ENCODE data around the gene GJB4.
"Not testable (repeated sequence)": the region's sequence is repeated elsewhere in the genome, so short reads cannot be mapped to it uniquely, and the experiment has no call there.

GJB4 gene

GRCh38 chr1:34759503-34760357 is at the start of gene GJB4:
TSS of gene GJB4 (plus strand) at chr1:34759740. CDS start at chr1:34761255, 1,515 bp downstream.
- no peak for FAIRE-seq

- no peak for FAIRE-seq
These were observed 48.7 kb upstream of the GJB4 start for GRCh38 chr1:34710812-34711211.

GRCh38 chr1:34711485-34711884 is 48.1 kb upstream of the GJB4 start:
- no peak for FAIRE-seq

GRCh38 chr1:34712007-34712688 is 47.4 kb upstream of the GJB4 start:
- FAIRE-seq, result no peak

GRCh38 chr1:34713443-34713842 is 46.1 kb upstream of the GJB4 start:
- FAIRE-seq, result no peak

DNA sequence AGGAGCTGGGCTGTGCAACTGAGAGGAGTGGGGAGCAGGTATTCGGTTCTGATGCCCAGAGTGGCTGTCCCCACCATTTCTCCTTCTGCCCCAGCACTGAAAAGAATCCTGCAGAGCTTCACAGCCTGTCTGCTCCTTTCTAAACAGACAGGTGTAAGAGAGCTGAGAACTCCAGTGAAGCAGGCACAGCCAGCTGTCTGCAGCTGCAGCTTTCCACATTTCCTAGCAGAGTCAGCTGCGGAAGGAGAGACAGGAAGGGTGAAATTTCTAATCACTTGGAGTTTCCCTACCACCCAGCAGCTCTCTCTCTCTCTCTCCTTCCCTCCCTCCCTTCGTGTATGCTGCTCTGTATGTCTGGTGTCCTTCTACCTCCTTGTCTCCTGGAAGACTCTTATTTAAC is 45.2 kb upstream of the GJB4 start:
- no peak for FAIRE-seq

- FAIRE-seq, result no peak
These were observed 44.4 kb upstream of the GJB4 start for GRCh38 chr1:34715139-34715538.

GRCh38 chr1:34721241-34721640 is 38.3 kb upstream of the GJB4 start:
- FAIRE-seq, result no peak

DNA sequence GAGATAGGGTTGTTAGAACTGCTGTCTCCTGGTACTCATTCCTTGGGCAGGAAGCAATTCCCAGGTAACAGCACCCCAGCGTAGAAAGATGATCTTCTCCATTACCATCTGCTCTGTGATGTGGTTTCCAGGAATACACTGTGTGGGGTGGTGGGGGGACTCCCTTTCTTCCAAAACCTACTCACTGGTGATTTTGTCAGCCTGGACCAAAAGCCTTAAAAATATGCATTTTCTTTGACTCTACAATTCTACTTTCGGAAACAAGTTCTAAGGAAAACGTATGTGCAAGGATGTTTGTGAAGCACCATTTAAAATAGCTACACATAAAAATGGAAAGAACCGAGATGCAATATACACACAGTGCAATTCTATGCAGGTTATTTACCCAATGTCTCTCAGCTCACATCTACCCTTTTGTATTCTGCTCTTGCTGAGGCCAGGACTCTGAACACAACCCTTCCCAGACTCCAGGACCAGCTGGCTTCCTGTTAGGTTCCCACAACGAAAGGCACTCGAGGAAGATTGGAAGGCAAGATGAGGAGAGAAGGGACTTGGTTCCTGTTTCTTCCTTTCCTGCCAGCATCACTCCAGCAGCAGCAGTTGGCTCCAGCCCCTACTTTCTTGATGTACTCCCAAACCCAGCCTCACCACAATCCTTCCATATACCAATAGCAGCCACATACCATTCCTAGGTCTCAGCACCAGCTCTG is 37.7 kb upstream of the GJB4 start:
- FAIRE-seq, result no peak

- no peak for FAIRE-seq
These were observed 32.7 kb upstream of the GJB4 start for GRCh38 chr1:34726861-34727260.

GRCh38 chr1:34730485-34730884 is 29.1 kb upstream of the GJB4 start:
- no peak for FAIRE-seq

DNA sequence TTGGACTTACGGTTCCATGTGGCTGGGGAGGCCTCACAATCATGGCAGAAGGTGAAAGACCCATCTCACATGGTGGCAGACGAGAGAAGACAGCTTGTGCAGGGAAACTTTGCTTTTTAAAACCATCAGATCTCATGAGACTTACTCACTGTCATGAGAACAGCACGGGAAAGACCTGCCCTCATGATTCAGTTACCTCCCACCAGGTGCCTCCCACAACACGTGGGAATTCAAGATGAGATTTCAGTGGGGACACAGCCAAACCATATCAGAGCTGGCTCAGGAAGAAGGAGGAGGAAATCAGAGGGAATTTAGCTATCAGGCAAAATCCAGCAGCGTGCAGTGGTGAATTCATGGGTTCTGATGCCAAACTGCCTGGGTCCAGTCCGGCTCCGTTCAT is 26.7 kb upstream of the GJB4 start:
- FAIRE-seq, result not testable (repeated sequence)

DNA sequence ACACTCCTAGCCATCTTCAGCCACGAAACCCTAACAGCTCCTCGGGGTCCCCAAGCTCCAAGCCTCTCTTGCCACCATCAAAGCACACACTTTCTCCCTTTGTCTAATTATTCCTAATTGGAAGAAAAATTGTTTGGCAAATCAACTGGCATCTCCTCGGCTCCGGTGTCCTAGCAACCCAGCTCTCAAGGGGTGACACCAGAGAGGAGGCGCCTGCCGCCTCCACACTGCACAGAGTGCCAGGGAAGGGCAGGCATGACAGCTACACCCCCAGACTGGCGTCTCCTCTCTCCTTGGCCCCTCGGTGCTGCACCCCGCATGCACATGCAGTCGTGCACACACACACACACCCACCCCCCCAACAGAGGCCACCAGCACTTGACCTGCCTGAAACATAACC is 22.8 kb upstream of the GJB4 start:
- no peak for FAIRE-seq

DNA sequence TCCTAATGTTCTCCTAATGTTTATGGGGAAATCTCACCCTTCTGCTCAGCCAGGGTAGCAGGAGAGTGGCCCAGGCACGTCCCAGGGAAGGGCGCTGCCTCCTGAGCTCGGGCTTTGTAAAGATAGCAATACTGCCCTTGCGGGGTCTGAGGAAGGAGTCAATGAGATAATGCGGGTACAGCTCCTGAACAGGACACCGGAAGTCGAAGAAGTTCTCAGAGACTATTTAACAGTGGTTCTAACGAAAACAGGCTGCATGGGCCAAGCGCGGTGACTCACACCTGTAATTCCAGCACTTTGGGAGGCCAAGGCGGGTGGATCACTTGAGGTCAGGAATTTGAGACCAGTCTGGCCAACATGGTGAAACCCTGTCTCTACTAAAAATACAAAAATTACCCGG is 22.3 kb upstream of the GJB4 start:
- FAIRE-seq, result not testable (repeated sequence)

DNA sequence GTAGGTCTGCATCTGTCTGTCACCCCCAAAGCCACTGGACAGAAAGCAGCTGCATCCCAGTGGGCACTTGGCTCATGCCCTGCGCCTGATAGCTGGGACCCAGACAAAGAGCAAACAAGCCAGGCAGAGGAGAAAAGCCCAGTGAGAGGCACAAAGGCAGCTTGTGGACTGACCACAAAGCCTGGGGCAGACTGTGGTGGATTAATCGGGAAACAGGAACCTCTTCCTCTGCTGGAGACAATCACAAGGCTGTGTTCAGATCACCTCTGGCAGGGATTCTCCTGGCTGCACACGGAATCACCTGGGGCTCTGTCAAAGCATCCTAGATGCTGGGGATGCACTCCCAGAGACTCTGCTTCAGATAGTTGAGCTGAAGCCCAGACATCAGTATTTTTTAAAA is 19.9 kb upstream of the GJB4 start:
- FAIRE-seq, result no peak

DNA sequence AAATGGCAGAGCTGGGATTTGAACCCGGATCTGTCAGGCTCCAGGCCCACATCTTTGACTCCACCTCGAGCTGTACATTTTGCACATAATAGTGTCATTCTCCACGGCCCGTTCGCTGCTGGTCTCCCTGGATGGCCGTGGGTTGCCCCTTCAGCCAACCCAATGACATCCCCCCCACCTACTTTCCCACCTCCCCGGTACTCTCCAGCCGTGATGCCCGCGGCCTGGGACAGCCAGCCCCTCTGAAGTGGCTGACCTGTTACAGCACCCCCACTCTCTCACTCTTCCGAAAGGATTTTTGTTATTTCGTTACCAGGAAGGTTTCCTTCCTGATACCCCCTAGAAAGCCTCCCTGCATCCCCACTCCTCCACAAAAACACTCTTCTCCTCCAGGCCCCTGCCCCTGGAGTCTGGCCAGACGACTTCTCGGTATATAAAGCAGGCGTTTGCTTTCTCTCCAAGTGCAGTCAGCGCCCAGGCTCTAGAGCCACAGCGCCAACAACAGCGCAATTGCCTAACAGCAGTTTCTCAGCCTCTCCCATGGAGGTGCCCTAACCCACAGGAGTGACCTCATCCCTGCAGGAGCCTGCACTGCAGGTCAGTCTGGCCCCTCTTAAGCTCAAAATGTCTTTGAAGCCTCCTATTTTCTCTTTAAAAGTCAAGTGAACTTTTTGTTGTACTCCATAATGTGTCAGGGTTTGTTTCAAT is 19.2 kb upstream of the GJB4 start:
- no peak for FAIRE-seq

DNA sequence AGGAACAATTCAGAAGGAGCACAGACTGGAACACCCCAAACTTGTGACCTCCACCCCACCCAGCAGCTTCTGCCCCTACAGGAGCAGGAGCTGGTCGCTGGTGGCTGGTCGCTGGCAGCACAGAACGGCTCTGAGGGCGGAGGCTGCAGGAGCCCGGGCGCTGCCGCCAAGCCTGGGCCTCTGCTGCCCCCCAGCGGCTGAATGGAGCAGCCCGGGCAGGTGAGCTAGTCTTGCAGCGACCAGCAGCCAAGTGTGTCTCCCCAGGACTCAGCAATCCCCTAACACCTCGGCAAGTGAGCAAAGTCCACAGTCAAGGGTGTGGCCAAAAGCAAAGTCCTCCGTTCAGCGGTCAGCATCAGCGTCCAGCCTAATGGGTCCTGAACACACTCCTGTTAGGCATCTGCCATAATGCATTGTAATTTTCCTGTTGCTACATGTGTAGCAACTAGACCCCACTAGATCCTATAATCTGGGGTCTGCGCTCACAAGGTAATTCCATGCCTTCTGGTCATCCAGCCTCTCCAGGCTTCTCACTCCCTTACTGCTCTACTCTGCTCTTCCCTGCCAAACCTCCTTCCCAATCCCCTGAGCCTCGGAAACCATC is 16.8 kb upstream of the GJB4 start:
- no peak for FAIRE-seq

DNA sequence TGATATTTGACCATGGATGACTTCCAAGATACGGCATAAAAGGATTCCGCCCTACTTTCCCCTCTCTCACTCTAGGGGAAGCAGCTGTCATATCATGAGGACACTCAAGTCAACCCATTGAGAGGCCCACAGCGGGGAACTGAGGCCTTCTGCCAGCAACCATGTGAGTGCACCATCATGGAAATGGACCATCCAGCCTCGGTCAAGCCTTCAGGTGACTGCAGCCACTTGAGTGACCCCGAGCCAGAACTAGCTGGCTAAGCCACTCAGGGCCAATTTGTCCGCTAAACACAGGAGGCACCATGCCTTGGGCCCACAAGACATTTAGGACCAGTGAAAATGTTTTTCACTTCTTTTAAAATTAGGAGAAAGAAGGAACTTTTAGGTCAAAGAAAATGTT is 15.8 kb upstream of the GJB4 start:
- FAIRE-seq, result no peak

DNA sequence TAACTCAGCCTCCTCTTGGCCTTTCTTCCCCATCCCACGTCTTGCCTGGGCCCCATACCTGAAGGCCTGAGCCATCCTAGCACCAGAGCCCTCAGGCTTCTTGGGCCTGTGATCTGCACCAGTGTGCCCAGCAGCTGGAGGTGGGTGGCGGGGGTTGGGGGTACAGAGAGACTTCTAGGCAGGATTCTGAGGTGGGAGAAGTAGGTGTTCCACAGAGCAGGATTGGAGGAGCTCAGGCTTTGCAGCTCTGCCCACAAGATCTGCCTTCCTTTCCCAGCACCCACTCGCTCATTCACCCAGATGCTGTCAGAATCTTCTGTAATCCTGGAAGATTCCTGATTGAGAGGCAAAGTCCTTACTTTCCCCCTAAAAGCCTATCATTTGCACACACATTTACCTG is 14.7 kb upstream of the GJB4 start:
- FAIRE-seq, result no peak

DNA sequence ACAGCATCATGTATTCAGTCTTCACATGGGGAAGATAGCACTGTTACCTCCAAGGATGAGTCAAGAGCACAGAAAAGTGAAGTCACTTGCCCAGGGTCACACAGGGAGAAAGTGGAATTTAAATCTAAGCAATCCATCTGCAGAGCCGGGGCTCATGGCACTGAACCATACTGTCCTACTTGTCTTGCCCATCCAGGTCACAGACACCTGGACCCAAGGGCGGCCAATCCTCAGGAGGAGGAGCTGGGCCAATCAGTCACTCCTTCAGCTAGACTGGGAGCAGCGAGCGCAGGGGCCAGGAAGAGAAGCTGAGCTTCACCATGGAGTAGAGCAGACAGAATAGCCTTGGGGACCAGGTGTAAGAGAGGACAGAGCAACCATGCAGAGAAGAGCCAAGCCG is 13.9 kb upstream of the GJB4 start:
- no peak for FAIRE-seq

- FAIRE-seq, result no peak
These were observed 13.4 kb upstream of the GJB4 start for GRCh38 chr1:34746101-34746500.

- FAIRE-seq, result no peak
These were observed 12.5 kb upstream of the GJB4 start for GRCh38 chr1:34746785-34747637.

All from G401.6 (cell line).